Epithelial cell of proximal tubule (primary cell): ENCODE measurements around the gene LAMB4. TPM values are rescaled to one million over a fixed set of nuclear protein-coding genes. Genes with fewer than 3 reads are reported as not detected.

Source experiments
- DNase-seq: peaks from one replicate; pipeline ENCODE4 v3.0.0-alpha.2; 2011; ENCODE audit warnings: low read depth
- H3K4me3 ChIP-seq: 2 replicates; pipeline ENCODE4 v1.5.1; 2011; ENCODE audit warnings: low read depth, mild to moderate bottlenecking, low read length
- total RNA-seq: library from RNA; depleted of rRNA; stranded (reverse); fragments of >200 nt; gene quantifications from 2 replicates; pipeline ENCODE4 v1.2.3, GENCODE V29; 2015
- TF ChIP-seq, protein P1 (sequence below): conservative IDR thresholded peaks from 2 replicates; pipeline ENCODE4 v1.5.1; 2012; ENCODE audit warnings: low read depth, mild to moderate bottlenecking, low read length

Gene LAMB4
- total RNA-seq = 0.46 and 3.7 TPM in 2 replicates

- H3K4me3 ChIP-seq = no peak within 1 kb of the TSS
Observed at GRCh38 chr7:108130261-108130660, at the start of gene LAMB4. TSS of gene LAMB4 (minus strand) at chr7:108130361. CDS start at chr7:108123164, 7,197 bp downstream.

GRCh38 chr7:108178398-108178797 is 48.2 kb upstream of the LAMB4 start:
- no peak for DNase-seq
- H3K4me3 ChIP-seq = no peak overlapping the region
- TF ChIP-seq, protein P1, sequence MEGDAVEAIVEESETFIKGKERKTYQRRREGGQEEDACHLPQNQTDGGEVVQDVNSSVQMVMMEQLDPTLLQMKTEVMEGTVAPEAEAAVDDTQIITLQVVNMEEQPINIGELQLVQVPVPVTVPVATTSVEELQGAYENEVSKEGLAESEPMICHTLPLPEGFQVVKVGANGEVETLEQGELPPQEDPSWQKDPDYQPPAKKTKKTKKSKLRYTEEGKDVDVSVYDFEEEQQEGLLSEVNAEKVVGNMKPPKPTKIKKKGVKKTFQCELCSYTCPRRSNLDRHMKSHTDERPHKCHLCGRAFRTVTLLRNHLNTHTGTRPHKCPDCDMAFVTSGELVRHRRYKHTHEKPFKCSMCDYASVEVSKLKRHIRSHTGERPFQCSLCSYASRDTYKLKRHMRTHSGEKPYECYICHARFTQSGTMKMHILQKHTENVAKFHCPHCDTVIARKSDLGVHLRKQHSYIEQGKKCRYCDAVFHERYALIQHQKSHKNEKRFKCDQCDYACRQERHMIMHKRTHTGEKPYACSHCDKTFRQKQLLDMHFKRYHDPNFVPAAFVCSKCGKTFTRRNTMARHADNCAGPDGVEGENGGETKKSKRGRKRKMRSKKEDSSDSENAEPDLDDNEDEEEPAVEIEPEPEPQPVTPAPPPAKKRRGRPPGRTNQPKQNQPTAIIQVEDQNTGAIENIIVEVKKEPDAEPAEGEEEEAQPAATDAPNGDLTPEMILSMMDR = no peak

More at GRCh38 chr7:108130261-108130660, at the start of gene LAMB4:
- TF ChIP-seq, protein P1 = no peak
- DNase-seq = no peak

DNA sequence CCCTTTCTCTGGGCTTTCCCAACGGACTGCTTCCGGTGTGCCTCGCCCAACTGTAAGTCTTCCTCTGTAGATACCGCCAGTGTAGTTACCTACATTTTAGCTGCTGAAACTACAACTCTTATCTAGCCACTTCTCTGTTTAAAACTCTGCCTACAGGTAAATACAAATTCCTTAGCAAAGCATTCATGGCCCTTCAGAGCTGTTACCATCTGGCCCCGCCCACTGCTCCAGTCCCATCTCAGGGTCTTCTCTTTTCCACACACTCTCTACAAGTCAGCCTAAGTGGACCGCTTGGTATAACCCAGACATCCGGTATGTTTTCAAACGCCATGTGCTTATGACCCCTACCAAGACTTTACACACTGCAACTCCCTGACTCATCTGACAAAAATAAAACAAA is 41.0 kb upstream of the LAMB4 start:
- H3K4me3 ChIP-seq = no peak overlapping the region
- TF ChIP-seq, protein P1 = no peak
- no peak for DNase-seq

GRCh38 chr7:108170251-108170650 is 40.1 kb upstream of the LAMB4 start:
- no peak for DNase-seq
- TF ChIP-seq, protein P1 = no peak
- H3K4me3 ChIP-seq = no peak overlapping the region

GRCh38 chr7:108167460-108167859 is 37.3 kb upstream of the LAMB4 start:
- no peak overlapping the region for H3K4me3 ChIP-seq
- TF ChIP-seq, protein P1 = no peak

DNA sequence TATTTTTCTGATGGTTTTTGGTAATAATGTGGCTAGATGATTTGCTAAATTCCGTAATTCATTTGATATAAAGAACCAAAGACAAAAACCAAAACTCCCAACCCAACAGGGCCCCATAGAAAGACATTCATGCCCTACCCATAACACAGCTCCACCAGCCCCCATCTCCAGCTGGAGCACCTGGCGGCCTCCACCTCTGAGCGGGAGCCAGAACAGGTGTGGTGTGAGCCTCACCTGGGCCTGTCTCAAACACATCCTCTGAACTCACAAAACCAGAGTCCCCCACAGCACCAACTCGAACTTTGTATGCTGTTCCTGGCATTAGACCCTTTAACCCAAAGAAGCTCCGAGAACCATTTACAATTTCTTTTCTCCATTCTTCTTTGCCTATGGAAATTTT is 36.5 kb upstream of the LAMB4 start:
- no peak for DNase-seq
- H3K4me3 ChIP-seq = no peak overlapping the region
- TF ChIP-seq, protein P1 = no peak

More at GRCh38 chr7:108167460-108167859, 37.3 kb upstream of the LAMB4 start:
- no peak for DNase-seq

- no peak overlapping the region for H3K4me3 ChIP-seq
- no peak for DNase-seq
- TF ChIP-seq, protein P1 = no peak
Observed at GRCh38 chr7:108165723-108166122, 35.6 kb upstream of the LAMB4 start.
